ENCODE data around the gene JAK1. TPM values are rescaled to one million over a fixed set of nuclear protein-coding genes. Genes with fewer than 3 reads are reported as not detected.

The JAK1 gene
- total RNA-seq, 1 experiment from 2014 or later, result 130 TPM

DNA sequence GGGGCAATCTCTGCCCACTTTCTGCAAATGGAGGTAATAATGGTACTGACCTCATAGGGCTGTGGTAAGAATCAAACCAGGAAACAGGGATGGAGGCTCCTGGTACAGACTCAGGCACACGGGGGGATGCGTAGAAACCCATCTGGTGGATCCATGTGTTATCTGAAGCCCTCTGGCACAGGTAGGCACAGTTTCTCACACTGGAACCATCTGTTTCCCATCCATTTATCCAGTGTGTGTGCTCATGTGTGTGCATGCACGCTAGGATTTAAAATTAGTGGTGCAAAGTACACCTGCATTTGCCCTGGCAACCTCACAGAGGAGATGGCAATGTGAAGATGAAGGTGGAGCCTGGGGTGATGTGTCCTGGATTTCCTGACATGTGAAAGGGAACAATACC, 118.2 kb downstream of the JAK1 start:
- intact Hi-C loops (cut with micrococcal nuclease; ENCODE audit: unreplicated experiment), result no loop called here
- BruUV-seq (replicated peaks), result no TSS peak
- CTCF ChIA-PET, result no interaction called here

DNA sequence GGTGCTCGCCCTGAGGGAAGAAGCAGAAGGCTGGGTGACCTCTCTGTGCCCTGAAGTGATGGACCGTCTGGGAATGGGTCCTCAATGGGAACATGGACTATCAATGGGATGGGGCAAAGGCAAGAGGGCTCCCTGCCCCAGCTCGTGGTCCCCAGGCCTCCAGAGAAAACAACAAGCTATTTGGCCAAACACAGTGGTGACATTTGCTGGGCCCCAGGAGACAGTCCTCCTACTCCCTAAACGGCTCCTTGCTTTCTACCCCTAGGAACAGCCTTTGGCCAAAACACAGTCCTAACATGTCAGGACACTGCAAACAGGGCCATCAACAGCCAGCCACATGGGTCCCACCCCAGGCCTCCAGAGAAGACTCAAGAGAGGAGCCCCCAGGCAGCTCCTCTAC, 118.7 kb downstream of the JAK1 start:
- TF ChIP-seq, protein P1, sequence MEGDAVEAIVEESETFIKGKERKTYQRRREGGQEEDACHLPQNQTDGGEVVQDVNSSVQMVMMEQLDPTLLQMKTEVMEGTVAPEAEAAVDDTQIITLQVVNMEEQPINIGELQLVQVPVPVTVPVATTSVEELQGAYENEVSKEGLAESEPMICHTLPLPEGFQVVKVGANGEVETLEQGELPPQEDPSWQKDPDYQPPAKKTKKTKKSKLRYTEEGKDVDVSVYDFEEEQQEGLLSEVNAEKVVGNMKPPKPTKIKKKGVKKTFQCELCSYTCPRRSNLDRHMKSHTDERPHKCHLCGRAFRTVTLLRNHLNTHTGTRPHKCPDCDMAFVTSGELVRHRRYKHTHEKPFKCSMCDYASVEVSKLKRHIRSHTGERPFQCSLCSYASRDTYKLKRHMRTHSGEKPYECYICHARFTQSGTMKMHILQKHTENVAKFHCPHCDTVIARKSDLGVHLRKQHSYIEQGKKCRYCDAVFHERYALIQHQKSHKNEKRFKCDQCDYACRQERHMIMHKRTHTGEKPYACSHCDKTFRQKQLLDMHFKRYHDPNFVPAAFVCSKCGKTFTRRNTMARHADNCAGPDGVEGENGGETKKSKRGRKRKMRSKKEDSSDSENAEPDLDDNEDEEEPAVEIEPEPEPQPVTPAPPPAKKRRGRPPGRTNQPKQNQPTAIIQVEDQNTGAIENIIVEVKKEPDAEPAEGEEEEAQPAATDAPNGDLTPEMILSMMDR (IDR thresholded peaks at IDR 0.05; ENCODE audit: unreplicated experiment), result no peak
- Mint-ChIP-seq H3K27ac (ENCODE audit: unreplicated experiment) (no peak overlapping the region), H3K4me1 (ENCODE audit: low read depth, unreplicated experiment) (no peaks in the 10 kb centered on the region), H3K27me3 (ENCODE audit: unreplicated experiment) (no peaks in the 10 kb centered on the region), H3K9me3 (ENCODE audit: low read depth, unreplicated experiment) (no peaks in the 10 kb centered on the region), H3K36me3 (ENCODE audit: insufficient read depth, unreplicated experiment) (peaks cover 45% of the 10 kb centered on the region), H3K4me3 (ENCODE audit: low read depth, unreplicated experiment) (no peak overlapping the region)
- DNase-seq, result no peak
- intact Hi-C loops (cut with micrococcal nuclease; ENCODE audit: unreplicated experiment), result no loop called here
- CTCF ChIA-PET, result no interaction called here
- BruUV-seq (replicated peaks), result no TSS peak

More for the DNA sequence above, 118.2 kb downstream of the JAK1 start:
- TF ChIP-seq, protein P1 (IDR thresholded peaks at IDR 0.05; ENCODE audit: unreplicated experiment), result no peak
- H3K36me3 Mint-ChIP-seq (ENCODE audit: insufficient read depth, unreplicated experiment), result peaks cover 42% of the 10 kb centered on the region
- H3K4me3 Mint-ChIP-seq (ENCODE audit: low read depth, unreplicated experiment), result no peak overlapping the region
- no peaks in the 10 kb centered on the region for H3K27me3 Mint-ChIP-seq (ENCODE audit: unreplicated experiment)
- H3K27ac Mint-ChIP-seq (ENCODE audit: unreplicated experiment), result no peak overlapping the region
- no peak for DNase-seq
- no peaks in the 10 kb centered on the region for H3K9me3 Mint-ChIP-seq (ENCODE audit: low read depth, unreplicated experiment)
- H3K4me1 Mint-ChIP-seq (ENCODE audit: low read depth, unreplicated experiment), result no peaks in the 10 kb centered on the region

DNA sequence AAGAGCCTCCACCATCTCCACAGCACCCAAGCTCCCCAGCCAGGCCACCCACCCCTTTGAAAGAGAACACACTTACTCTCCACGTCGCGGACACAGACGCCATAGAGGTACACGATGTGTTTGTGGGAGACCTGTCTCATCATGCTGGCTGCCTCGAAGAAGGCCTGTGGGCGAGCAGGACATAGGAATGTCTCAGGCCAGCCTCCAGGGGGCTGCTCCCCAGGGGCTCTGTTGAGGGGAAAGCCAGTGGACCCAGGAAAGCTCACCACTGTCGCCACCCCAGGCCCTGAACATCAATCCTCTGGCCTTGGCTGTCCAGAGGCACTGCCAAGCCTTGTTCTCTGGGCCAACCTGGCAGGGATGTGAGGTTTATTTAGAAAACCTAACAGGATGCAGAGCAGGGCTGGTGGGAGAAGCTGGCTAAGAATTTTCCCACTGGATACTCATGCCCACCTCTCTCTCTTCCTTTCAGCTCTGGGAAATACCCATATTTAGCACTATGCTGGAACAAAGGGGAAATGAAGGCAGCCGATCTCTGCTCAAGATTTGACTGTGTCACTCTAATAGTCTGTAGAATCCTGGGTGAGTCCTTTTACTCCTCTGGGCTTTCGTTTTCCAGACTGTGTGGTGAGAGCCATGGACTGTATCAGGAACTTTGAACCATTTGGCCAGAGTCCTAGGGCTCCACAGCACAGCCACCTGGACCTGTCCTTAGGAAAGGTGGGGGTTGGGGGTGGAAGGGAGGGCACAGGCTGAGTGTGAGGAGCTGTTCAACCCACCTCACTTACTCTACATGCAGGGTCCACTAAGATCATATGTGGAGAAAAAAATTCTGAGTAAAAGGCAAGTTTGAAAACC, 119.5 kb downstream of the JAK1 start:
- no peak for DNase-seq
- H3K36me3 Mint-ChIP-seq (ENCODE audit: insufficient read depth, unreplicated experiment), result peaks cover 37% of the 10 kb centered on the region
- H3K27ac Mint-ChIP-seq (ENCODE audit: unreplicated experiment), result peak overlapping the region; percentile 50
- H3K4me1 Mint-ChIP-seq (ENCODE audit: low read depth, unreplicated experiment), result no peaks in the 10 kb centered on the region
- H3K27me3 Mint-ChIP-seq (ENCODE audit: unreplicated experiment), result no peaks in the 10 kb centered on the region
- intact Hi-C loops (cut with micrococcal nuclease; ENCODE audit: unreplicated experiment), result no loop called here
- BruUV-seq (replicated peaks), result no TSS peak
- TF ChIP-seq, protein P1 (IDR thresholded peaks at IDR 0.05; ENCODE audit: unreplicated experiment), result no peak
- no peak overlapping the region for H3K4me3 Mint-ChIP-seq (ENCODE audit: low read depth, unreplicated experiment)
- no peaks in the 10 kb centered on the region for H3K9me3 Mint-ChIP-seq (ENCODE audit: low read depth, unreplicated experiment)
- CTCF ChIA-PET, result no interaction called here

DNA sequence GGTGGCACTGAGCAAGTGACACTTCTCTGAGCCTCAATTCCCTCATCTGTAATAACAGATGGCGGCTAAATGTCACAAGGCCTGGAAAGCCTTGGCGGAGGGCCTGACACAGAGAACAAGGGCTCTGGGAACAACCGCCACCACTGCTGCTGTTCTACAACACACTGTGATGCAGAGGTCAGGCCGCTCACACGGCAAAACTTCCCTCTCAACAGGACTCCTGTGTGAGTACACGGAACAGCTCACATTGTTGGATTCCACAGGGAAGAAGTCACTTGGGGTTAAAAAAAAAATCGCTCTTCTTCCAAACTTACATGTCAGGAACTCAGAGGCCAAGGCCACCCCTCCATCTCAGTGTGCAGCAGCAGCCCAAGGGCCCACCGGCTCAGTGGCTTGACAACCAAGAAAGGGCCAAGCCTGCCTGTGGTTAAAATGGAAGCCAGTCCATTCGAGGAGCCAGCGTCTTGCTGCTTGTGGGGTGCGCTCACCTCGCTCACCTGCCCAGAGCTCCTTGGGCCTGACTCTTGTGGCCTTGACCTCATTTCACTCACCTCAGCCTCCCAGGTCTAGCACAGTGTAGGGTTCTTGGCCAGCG, 120.4 kb downstream of the JAK1 start:
- intact Hi-C loops (cut with micrococcal nuclease; ENCODE audit: unreplicated experiment), result no loop called here
- Mint-ChIP-seq H3K27ac (ENCODE audit: unreplicated experiment) (peak overlapping the region; percentile 50), H3K36me3 (ENCODE audit: insufficient read depth, unreplicated experiment) (peaks cover 39% of the 10 kb centered on the region), H3K27me3 (ENCODE audit: unreplicated experiment) (no peaks in the 10 kb centered on the region), H3K4me3 (ENCODE audit: low read depth, unreplicated experiment) (no peak overlapping the region), H3K9me3 (ENCODE audit: low read depth, unreplicated experiment) (no peaks in the 10 kb centered on the region), H3K4me1 (ENCODE audit: low read depth, unreplicated experiment) (no peaks in the 10 kb centered on the region)
- CTCF ChIA-PET, result no interaction called here
- no peak for DNase-seq
- TF ChIP-seq, protein P1 (IDR thresholded peaks at IDR 0.05; ENCODE audit: unreplicated experiment), result no peak
- no TSS peak for BruUV-seq (replicated peaks)
